ENCODE data around the gene MBD4.
"Not testable (repeated sequence)": the region's sequence is repeated elsewhere in the genome, so short reads cannot be mapped to it uniquely, and the experiment has no call there.

Gene MBD4

GRCh38 chr3:129439817-129440617 lies at the start of gene MBD4, which contains the start of gene IFT122:
MBD4 (minus strand) TSS chr3:129439948; CDS start chr3:129439833, 115 bp downstream.
IFT122 (plus strand) TSS chr3:129440224; CDS start chr3:129440331, 107 bp downstream.
- DNase-seq (ENCODE audit: low read depth, low spot score) = peak; percentile 97

DNA sequence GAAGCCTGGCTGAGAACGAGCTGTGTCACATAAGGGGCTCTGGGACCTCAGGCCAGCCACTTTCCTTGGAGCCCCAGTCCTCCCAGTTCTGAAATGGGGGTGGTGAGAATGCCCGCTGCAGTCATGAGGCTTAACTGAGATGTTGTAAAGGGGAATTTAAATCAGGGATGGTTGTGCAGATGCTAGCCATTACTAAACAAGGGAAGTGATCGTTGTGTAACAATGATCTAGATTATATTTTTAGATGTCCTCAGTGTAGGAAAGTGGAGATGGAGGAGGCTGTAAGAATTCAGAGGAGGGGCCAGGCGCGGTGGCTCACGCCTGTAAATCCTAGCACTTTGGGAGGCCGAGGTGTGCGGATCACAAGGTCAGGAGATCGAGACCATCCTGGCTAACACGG lies 49.5 kb upstream of the MBD4 start:
- not testable (repeated sequence) for DNase-seq (ENCODE audit: low read depth, low spot score)

DNA sequence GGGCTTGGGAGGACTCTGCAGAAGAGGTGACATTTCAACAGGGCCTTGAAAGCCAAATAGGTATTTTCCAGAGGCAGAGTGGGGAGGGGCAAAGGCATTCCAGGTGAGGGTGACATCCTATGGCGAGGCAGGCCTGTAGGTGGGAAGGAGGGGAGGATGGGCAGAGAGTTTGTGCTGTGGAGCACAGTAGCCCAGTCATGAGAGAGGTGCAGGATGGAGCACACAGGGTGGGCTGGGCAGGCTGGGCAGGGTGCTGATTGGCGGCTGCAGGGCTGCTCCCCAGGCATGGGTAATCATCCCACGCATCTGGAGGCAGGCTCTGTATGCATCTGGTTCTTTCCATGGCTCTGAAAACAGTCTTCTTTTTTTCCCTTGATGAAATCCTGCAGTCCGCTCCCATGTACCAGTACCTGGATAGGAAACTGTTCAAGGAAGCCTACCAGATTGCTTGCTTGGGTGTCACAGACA lies 48.2 kb upstream of the MBD4 start:
- not testable (repeated sequence) for DNase-seq (ENCODE audit: low read depth, low spot score)

DNA sequence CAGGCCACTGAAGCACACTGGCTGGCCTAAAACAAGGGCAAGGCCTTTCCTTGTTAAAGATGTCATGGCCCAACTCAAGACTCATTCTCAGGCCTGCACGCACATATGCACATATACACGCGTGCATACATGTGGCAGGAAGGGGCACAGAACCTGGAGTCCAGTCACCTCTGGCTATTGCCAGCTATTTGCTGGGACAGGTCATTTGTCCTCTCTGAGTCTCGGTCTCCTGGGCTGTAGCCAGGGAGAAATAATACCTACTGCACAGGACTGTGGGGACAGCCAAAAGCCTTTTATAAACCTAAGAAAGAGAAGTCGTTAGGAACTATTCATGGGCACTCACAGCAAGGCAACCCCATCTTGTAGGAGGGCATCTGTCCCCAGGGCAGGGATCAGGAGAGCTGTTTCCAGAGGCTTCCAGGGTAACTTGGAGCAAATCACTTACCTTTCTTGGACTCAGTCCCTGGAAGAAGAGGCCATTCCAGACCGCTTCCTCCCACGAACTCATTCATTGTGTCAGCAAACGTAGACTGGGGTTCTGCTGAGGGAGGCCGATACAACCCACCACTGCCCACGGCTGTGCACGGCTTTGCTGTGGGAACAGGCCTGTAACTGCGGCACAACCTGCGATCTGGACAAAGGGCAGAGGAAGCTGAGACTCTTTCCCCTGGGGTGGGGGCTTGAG lies 47.6 kb upstream of the MBD4 start:
- DNase-seq (ENCODE audit: low read depth, low spot score) = no peak

DNA sequence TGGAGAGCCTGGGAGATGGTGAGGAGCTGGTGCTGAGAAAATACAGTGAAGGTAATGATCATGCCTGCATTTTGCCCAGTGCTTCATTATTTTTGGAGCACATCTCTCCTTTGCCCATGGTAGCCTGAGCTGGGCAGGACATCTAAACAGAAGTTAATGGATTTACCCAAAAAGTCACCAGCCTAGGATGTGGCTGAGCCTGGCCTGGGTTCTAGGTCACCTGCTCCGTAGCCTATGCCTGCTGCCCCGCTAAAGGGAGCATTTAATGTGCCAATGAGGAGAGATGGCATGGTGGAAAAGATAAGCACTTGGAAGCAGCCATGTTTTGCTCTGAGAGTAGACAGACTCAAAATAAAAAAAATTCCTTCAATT lies 46.9 kb upstream of the MBD4 start:
- DNase-seq (ENCODE audit: low read depth, low spot score) = no peak

DNA sequence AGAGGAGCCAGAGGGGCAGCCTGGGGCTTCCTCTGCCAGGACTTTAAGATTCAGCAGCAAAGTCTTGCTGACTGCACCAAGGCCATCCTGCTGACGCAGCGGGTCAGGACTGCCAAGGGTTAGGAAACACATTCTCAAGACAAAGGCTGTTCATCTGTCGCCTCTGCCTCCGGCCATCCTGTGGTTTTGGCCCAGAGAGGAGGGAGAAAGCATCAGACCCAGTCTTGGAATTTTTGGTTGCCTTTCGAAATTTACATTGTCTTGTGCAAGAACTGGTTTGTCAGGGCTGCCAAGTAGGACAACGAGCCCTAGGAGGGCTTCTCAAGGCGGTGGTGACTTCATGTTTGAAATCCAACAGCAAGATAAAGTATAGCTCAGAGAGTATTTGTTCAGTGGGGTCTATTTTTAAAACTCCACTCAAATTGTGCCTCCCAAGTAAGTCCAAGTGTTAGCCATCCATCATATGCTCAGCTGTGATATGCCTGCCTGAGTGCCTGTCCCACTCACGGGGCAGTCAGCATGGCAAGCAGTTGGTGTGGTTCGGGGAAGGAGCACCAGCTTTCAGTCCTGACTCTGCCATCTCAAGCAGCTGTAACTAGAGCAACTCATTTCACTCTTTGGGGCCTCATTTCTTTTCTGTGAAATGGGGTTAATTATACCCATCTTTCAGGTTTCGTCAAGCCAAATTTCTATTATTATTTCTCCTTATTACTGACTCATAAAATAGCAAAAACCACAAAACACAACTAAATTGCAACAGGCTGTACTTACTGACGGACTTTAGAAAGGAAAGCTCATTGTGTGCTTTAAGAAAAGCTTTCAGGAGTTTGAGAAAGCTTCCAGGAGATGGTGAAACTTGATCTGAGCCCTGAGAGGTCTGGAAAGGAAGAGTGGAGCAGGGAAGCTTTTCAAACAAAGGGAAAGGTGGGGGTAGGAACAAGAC lies 46.2 kb upstream of the MBD4 start:
- peak; percentile 76 for DNase-seq (ENCODE audit: low read depth, low spot score)

DNA sequence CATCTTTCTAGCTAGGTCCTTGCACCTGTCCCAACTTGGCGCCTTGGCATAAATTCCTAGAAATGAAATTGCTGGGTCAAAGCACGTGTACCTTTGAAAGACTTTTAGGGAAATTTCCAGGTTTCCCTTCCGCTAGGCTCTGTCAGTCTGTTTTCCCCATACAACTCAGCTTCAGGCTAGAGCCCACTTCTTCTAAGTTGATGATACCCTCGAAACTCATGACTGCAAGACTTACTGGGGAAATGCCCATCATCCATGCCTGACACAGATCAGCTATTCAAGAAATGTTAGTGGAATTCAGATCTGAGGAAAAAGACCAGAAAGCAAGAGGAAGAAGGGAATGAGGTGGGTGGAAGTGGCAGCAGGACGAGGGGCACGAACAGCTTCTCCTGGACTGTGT lies 45.4 kb upstream of the MBD4 start:
- not testable (repeated sequence) for DNase-seq (ENCODE audit: low read depth, low spot score)

- DNase-seq (ENCODE audit: low read depth, low spot score) = no peak
Observed at GRCh38 chr3:129483870-129484269, 44.1 kb upstream of the MBD4 start.

- no peak for DNase-seq (ENCODE audit: low read depth, low spot score)
Observed at GRCh38 chr3:129482721-129483120, 43.0 kb upstream of the MBD4 start.

DNA sequence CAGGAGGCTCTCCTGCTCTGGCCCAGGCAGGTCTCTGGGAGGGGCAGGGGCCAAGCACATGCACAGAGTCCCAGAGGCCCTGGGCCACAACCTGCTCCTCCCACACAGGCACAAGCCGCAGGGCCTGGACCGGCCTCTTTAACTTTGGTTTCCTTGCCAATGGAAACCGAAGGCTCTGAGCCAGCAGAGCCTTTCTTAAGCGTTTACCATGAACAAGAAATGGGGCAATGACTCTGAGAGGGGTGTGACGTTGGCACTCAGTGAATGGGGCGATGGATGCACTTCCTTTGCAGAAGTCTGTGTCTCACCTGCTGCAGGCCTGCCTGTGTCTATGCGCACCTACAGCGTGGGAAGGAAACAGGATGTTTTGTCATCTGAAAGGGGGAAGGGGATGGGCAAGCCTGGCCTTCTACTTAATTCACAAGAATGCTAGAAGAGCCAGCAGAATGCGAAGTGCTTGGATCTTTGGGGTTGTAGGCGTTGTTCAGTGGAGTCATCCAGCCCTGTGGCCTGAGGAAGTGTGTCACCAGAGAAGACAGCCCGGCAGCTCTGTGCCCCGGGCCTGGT lies 42.1 kb upstream of the MBD4 start:
- DNase-seq (ENCODE audit: low read depth, low spot score) = no peak

- not testable (repeated sequence) for DNase-seq (ENCODE audit: low read depth, low spot score)
Observed at GRCh38 chr3:129481225-129481765, 41.5 kb upstream of the MBD4 start.

DNA sequence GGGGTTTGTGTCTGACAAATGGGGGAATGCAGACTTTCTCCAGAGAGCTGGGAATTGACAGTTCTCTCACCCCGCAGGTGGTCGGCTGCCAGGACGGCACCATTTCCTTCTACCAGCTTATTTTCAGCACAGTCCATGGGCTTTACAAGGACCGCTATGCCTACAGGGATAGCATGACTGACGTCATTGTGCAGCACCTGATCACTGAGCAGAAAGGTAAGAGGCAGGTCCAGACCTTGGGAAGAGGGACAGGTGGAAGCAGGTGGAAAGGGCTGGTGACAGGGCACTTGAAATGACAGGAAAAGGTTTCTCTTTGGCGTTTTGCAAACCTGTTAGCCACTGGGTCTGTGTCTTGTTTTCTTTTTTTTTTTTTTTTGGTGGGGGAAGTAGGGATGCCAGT lies 36.8 kb upstream of the MBD4 start:
- no peak for DNase-seq (ENCODE audit: low read depth, low spot score)

GRCh38 chr3:129475863-129476262 lies 36.1 kb upstream of the MBD4 start:
- DNase-seq (ENCODE audit: low read depth, low spot score) = no peak

GRCh38 chr3:129474984-129475804 lies 35.4 kb upstream of the MBD4 start:
- DNase-seq (ENCODE audit: low read depth, low spot score) = no peak

DNA sequence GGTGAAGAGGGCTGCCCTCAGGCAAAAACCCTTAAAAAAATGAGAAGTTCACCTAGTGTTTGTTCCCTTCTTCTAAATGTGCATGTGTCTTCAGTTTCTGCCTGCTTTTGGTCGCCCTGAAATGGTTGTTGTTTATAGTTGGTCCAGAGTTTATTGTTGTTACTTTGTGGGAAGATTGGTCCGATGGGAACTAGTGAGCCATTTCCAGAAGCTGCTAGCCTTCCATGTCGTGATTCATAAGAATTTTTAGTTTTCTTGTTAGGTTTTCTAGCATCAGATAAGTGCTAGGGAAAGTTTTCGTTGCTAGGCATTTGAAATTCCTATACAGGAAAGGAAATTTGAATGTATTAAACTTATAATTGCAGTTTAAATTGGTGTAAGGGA lies 34.0 kb upstream of the MBD4 start:
- no peak for DNase-seq (ENCODE audit: low read depth, low spot score)

DNA sequence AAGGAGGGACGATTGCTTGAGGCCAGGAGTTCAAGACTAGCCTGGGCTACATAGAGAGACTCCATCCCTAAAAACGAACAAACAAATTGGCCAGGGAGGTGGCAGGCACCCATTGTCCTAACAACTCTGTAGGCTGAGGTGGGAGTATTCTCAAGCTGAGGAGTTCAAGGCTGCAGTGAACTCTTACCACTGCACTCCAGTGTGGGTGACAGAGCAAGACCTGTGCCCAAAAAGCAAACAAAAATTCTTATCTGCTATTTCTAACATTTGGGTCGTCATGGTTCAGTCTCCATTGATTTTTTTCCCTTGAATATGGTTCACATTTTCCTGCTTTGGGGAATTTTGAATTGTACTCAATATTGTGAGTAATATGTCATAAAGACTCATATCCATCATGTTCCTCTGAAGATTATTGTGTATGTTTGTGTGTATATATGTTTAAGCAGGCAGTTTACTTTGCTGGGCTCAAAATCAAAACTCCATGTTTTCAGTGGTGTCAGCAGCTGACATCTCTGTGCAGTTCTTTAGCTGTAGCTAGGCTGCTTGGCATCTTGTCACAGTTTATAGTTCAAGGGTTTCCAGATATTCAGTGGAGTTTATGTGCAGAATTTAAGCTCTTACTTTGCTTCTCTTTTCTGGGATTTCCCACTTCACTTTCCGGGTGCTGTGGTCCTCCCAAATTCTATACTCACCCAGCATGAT lies 33.5 kb upstream of the MBD4 start:
- DNase-seq (ENCODE audit: low read depth, low spot score) = no peak

DNA sequence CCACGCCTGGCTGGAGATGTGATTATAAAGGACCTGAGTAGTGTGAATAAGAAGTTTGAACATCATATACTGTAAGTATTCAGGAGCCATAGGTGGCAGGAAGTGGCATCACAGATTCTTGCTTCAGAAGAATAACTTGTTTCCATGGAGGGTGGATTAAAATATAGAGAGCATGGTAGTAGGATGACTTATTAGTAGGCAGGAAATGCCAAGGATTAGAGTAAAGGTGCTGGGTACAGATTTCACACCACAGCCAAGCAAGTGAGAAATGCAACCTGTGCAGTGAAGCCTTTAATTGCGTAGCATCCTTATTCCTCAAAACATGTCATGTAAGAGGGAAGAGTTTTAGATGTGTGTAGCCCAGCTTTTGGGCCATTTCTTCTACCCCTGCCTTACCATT lies 31.1 kb upstream of the MBD4 start:
- DNase-seq (ENCODE audit: low read depth, low spot score) = no peak

GRCh38 chr3:129469026-129469425 lies 29.3 kb upstream of the MBD4 start:
- DNase-seq (ENCODE audit: low read depth, low spot score) = no peak

DNA sequence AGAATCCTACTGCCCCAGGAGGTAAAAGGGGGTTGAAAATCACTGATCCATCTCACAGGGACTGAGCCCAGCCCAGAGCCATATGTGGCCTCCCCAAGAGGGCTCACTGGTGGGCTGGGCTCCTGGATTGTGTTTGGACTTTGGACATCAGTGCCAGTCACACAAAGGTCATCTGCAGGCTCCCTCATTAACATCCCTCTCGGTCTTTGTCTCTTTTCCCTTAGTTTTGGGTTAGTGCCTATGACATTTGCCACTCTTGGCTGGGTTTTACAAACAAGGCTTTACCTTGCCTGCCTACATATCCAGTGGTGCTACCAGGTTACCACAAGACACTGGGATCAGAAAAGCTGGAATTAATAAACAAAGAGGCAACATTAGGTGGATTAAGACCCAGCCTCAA lies 28.2 kb upstream of the MBD4 start:
- no peak for DNase-seq (ENCODE audit: low read depth, low spot score)

- DNase-seq (ENCODE audit: low read depth, low spot score) = no peak
Observed at GRCh38 chr3:129463716-129464115, 24.0 kb upstream of the MBD4 start.
